ENCODE data around the gene SEC61G. TPM values are rescaled to one million over a fixed set of nuclear protein-coding genes. Genes with fewer than 3 reads are reported as not detected.

SEC61G gene
- total RNA-seq, 1 donor from 2014 or later: 79.5 TPM

DNA sequence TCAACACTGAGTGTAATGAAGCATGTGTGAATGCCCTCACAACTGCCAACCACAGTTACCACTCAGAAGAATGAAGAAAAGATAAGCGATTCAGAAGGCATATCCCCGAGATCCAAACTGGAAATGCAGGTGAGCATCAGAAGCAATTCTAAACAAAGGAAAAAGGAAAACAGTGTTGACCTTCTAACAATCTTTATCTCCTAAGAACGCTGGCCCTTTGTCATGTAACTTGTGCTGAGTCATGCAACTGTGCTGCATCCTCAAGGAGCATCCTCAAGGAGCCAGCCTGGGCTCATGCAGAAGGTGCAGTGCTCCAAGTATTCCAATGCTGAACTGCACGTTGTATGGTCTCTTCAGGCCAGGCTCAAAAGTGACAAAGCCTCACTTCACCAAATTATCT is 30.6 kb downstream of the SEC61G start:
- no peak overlapping the region for H3K27ac ChIP-seq
- no peak for TF ChIP-seq CTCF (IDR thresholded peaks at IDR 0.05)
- no peaks in the 10 kb centered on the region for H3K36me3 ChIP-seq
- H3K4me3 ChIP-seq: no peak overlapping the region
- DNase-seq (no peak), ATAC-seq (no peak)
- no peaks in the 10 kb centered on the region for H3K9me3 ChIP-seq
- H3K4me1 ChIP-seq: no peaks in the 10 kb centered on the region
- intact Hi-C loops (cut with DNase I): no loop called here
- H3K27me3 ChIP-seq (ENCODE audit: low read depth): no peaks in the 10 kb centered on the region

DNA sequence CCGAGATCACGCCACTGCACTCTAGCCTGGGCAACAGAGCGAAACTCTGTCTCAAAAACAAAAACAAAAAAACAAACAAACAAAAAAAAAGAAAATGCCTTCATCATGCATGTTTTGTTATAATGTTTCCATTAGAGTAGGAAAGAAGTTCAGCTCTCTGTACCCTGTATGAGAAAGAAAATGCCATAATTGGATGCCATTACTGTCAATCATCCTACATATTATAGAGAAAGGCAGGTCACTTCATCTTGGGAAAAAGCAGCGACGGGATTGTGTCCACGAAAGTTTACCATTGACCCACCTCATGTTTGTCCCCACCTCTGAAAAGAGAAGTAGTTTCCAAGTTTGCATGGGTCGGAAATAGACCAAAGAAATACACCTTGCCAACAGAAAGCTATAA is 33.8 kb downstream of the SEC61G start:
- no peak for ATAC-seq

DNA sequence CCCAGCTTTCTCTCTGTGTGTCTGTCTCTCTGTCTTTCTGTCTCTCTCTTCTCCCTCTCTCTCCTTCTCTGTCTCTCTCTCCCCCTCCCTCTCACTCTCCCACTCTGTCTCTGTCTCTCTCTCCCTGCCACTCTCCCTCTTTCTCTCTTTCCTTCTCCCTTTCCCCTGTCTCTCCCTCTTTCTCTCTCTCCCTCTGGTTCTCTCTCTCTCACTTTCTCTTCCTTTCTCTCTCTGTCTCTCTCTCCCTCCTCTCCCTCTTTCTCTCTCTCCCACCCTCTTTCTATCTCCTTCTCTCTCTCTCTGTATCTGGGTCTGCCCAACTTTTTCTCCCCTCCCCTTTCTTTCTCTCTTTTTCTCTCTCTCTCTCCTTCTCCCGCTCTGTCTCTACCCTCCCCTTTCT is 36.5 kb downstream of the SEC61G start:
- no peaks in the 10 kb centered on the region for H3K36me3 ChIP-seq
- no peak for DNase-seq
- ATAC-seq: no peak
- H3K27me3 ChIP-seq (ENCODE audit: low read depth): no peaks in the 10 kb centered on the region
- H3K27ac ChIP-seq: no peak overlapping the region
- no peaks in the 10 kb centered on the region for H3K4me1 ChIP-seq
- no peak for TF ChIP-seq CTCF (IDR thresholded peaks at IDR 0.05)
- H3K4me3 ChIP-seq: no peak overlapping the region
- H3K9me3 ChIP-seq: no peaks in the 10 kb centered on the region
- intact Hi-C loops (cut with DNase I): no loop called here

More for the DNA sequence above, 33.8 kb downstream of the SEC61G start:
- no peak for DNase-seq
- H3K4me3 ChIP-seq: no peak overlapping the region
- intact Hi-C loops (cut with DNase I): no loop called here
- H3K36me3 ChIP-seq: no peaks in the 10 kb centered on the region
- no peaks in the 10 kb centered on the region for H3K9me3 ChIP-seq
- TF ChIP-seq CTCF (IDR thresholded peaks at IDR 0.05): no peak
- no peaks in the 10 kb centered on the region for H3K4me1 ChIP-seq
- no peaks in the 10 kb centered on the region for H3K27me3 ChIP-seq (ENCODE audit: low read depth)
- no peak overlapping the region for H3K27ac ChIP-seq

DNA sequence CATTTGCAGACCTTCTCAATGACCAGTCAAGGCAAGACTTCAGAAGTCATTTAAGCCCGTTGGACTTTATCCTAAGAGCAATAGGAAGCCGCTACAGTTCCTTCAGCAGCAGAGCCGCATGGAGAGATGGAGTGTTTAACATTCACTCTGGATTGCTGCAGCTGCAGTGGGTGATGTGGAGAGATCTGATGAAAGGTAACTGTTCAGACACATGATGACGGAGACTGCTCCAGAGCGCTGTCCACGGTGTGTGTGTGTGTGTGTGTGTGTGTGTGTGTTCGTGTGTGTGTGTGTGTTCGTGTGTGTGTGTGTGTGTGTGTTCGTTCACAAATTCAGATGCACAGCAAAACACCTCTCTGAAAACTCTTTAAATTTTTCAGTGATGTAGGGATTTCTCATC is 37.0 kb downstream of the SEC61G start:
- DNase-seq (no peak), ATAC-seq (no peak)
- TF ChIP-seq CTCF (IDR thresholded peaks at IDR 0.05): no peak
- Histone ChIP-seq H3K27ac (no peak overlapping the region), H3K9me3 (no peaks in the 10 kb centered on the region), H3K27me3 (ENCODE audit: low read depth) (no peaks in the 10 kb centered on the region), H3K4me3 (no peak overlapping the region), H3K4me1 (no peaks in the 10 kb centered on the region), H3K36me3 (no peaks in the 10 kb centered on the region)
- intact Hi-C loops (cut with DNase I): no loop called here

DNA sequence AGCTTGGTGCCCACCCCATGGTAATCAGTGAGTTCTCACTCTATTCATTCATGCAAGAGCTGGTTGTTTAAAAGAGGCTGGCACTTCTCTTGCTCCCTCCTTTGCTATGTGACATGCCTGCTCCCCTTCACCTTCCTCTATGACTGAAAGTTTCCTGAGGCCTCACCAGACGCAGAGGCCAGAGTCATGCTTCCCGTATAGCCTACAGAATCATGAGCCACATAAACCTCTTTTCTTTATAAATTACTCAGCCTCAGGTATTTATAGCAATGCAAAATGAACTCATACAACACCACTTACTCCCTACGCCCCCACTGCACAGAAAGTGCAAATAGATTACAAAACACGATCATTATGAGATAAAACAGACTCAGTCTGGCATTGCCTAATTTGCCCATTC is 39.0 kb downstream of the SEC61G start:
- ATAC-seq: no peak
- H3K27ac ChIP-seq: no peak overlapping the region
- no peaks in the 10 kb centered on the region for H3K36me3 ChIP-seq
- no peak for DNase-seq
- no peak overlapping the region for H3K4me3 ChIP-seq
- no peaks in the 10 kb centered on the region for H3K27me3 ChIP-seq (ENCODE audit: low read depth)
- H3K9me3 ChIP-seq: no peaks in the 10 kb centered on the region
- no peak for TF ChIP-seq CTCF (IDR thresholded peaks at IDR 0.05)
- no peaks in the 10 kb centered on the region for H3K4me1 ChIP-seq
- intact Hi-C loops (cut with DNase I): no loop called here

GRCh38 chr7:54719425-54719824 is 39.6 kb downstream of the SEC61G start:
- Histone ChIP-seq H3K9me3 (no peaks in the 10 kb centered on the region), H3K4me3 (no peak overlapping the region), H3K27me3 (ENCODE audit: low read depth) (no peaks in the 10 kb centered on the region), H3K4me1 (no peaks in the 10 kb centered on the region), H3K27ac (no peak overlapping the region), H3K36me3 (no peaks in the 10 kb centered on the region)
- ATAC-seq (peak in 1 of 2 donors; percentile 29), DNase-seq (no peak)
- intact Hi-C loops (cut with DNase I): no loop called here
- TF ChIP-seq CTCF (IDR thresholded peaks at IDR 0.05): no peak
